IMR-90 (cell line): ENCODE data around the gene CHD6. TPM values are rescaled to one million over a fixed set of nuclear protein-coding genes. Genes with fewer than 3 reads are reported as not detected.

Source experiments
- ATAC-seq: fragments of 200-7000 bp; cut with Tn5 transposase; 2 replicates; pipeline ENCODE4 v1.9.1; 2020; ENCODE audit warnings: low read depth, mild to moderate bottlenecking, moderate library complexity
- BruUV-seq: library from RNA; stranded (reverse); fragments of 400-500 nt; replicated peaks from 2 replicates; lab custom pipeline; 2021; lab: Mats Ljungman, UMichigan
- CTCF ChIA-PET: fragments of 300-600 bp; formaldehyde crosslinking; extraction: SDS; loops from one replicate; lab custom pipeline; 2021; ENCODE audit warnings: antibody characterized with exemption; lab: Yijun Ruan, JAX
- POLR2A ChIA-PET: fragments of 300-600 bp; sonication (Branson Sonifier 250); formaldehyde crosslinking; loops from one replicate; lab custom pipeline; 2022; ENCODE audit warnings: antibody characterized with exemption; ENCODE audit not compliant: unreplicated experiment; lab: Charles Lee
- DNase-seq: peaks from one replicate; pipeline ENCODE4 v3.0.0; 2013
- H2AFZ ChIP-seq: replicated peaks from 2 replicates; pipeline ENCODE3; 2013; ENCODE audit warnings: low read length, mild to moderate bottlenecking; ENCODE audit not compliant: poor library complexity
- H2AK5ac ChIP-seq: 2 replicates; pipeline ENCODE4 v1.6.1; 2013; ENCODE audit warnings: low read depth, low read length, inconsistent platforms
- H2AK9ac ChIP-seq: replicated peaks from 2 replicates; pipeline ENCODE3; 2013; ENCODE audit warnings: mild to moderate bottlenecking, low read depth, low read length, moderate library complexity; ENCODE audit not compliant: poor library complexity
- H2BK120ac ChIP-seq: 2 replicates; pipeline ENCODE4 v1.6.1; 2013; ENCODE audit warnings: low read depth, low read length, inconsistent platforms
- H2BK15ac ChIP-seq: 3 replicates; pipeline ENCODE4 v1.6.1; 2013; ENCODE audit warnings: low read depth, low read length, inconsistent platforms
- H2BK20ac ChIP-seq: 2 replicates; pipeline ENCODE4 v1.6.1; 2013; ENCODE audit warnings: low read depth, mild to moderate bottlenecking, inconsistent platforms, low read length, moderate library complexity
- H2BK5ac ChIP-seq: 2 replicates; pipeline ENCODE4 v1.6.1; 2013; ENCODE audit warnings: mild to moderate bottlenecking, low read depth, low read length, inconsistent platforms; ENCODE audit not compliant: poor library complexity, severe bottlenecking
- H3K14ac ChIP-seq: replicated peaks from 2 replicates; pipeline ENCODE4 v1.6.1; 2013; ENCODE audit warnings: low read depth, low read length, inconsistent platforms
- H3K18ac ChIP-seq: 2 replicates; pipeline ENCODE4 v1.6.1; 2013; ENCODE audit warnings: low read depth, low read length, control low read depth
- H3K23ac ChIP-seq: 2 replicates; pipeline ENCODE4 v1.6.1; 2013; ENCODE audit warnings: low read depth, low read length, inconsistent platforms
- H3K27ac ChIP-seq: 2 replicates; pipeline ENCODE4 v1.5.1; 2013; ENCODE audit warnings: mild to moderate bottlenecking, control low read depth, low read length; ENCODE audit not compliant: insufficient read depth
- H3K27me3 ChIP-seq: 2 replicates; pipeline ENCODE4 v1.6.1; 2013; ENCODE audit warnings: low read length; ENCODE audit not compliant: control insufficient read depth, insufficient read depth
- H3K36me3 ChIP-seq: 2 replicates; pipeline ENCODE4 v1.6.1; 2013; ENCODE audit warnings: low read length, mixed read lengths; ENCODE audit not compliant: control insufficient read depth, insufficient read depth
- H3K4ac ChIP-seq: 2 replicates; pipeline ENCODE4 v1.6.1; 2013; ENCODE audit warnings: low read depth, low read length, inconsistent platforms
- H3K4me1 ChIP-seq: 2 replicates; pipeline ENCODE4 v1.6.1; 2013; ENCODE audit warnings: low read length, mixed read lengths; ENCODE audit not compliant: control insufficient read depth, insufficient read depth
- H3K4me2 ChIP-seq: 2 replicates; pipeline ENCODE4 v1.6.1; 2013; ENCODE audit warnings: low read depth, mild to moderate bottlenecking, control low read depth, low read length, moderate library complexity
- H3K4me3 ChIP-seq: 2 replicates; pipeline ENCODE4 v1.5.1; 2013; ENCODE audit warnings: low read depth, mild to moderate bottlenecking, control low read depth, low read length, moderate library complexity; ENCODE audit not compliant: insufficient read depth
- H3K56ac ChIP-seq: 2 replicates; pipeline ENCODE4 v1.6.1; 2013; ENCODE audit warnings: low read length, inconsistent platforms; ENCODE audit not compliant: insufficient read depth; ENCODE audit errors: extremely low read depth
- H3K79me1 ChIP-seq, 2 experiments: 2 replicates each; pipeline ENCODE4 v1.6.1; 2013; ENCODE audit warnings: low read length in 2 of 2, inconsistent platforms in 1 of 2, low read depth in 1 of 2
- H3K9ac ChIP-seq: 2 replicates; pipeline ENCODE4 v1.6.1; 2013; ENCODE audit warnings: low read depth, low read length, control low read depth
- H3K9me1 ChIP-seq: 2 replicates; pipeline ENCODE4 v1.6.1; 2013; ENCODE audit warnings: low read length, inconsistent platforms; ENCODE audit not compliant: insufficient read depth
- H3K9me3 ChIP-seq: 2 replicates; pipeline ENCODE4 v1.6.1; 2013; ENCODE audit warnings: low read length; ENCODE audit not compliant: control insufficient read depth, insufficient read depth
- H4K20me1 ChIP-seq: 2 replicates; pipeline ENCODE4 v1.6.1; 2013; ENCODE audit warnings: low read length, inconsistent platforms; ENCODE audit not compliant: insufficient read depth
- H4K5ac ChIP-seq: 2 replicates; pipeline ENCODE4 v1.6.1; 2013; ENCODE audit warnings: mild to moderate bottlenecking, low read depth, low read length, control low read depth
- H4K8ac ChIP-seq, 2 experiments: 2 replicates each; pipeline ENCODE4 v1.6.1; 2013; ENCODE audit warnings: low read depth in 2 of 2, low read length in 2 of 2, control low read depth in 1 of 2, inconsistent platforms in 1 of 2
- H4K91ac ChIP-seq: 2 replicates; pipeline ENCODE4 v1.6.1; 2013; ENCODE audit warnings: low read depth, low read length, inconsistent platforms; ENCODE audit not compliant: insufficient read depth
- BHLHE40 ChIP-seq: fragments of 150-350 bp; IDR thresholded peaks from 2 replicates; pipeline ENCODE4 v1.6.1; 2016; ENCODE audit warnings: mild to moderate bottlenecking, low read depth, low read length
- CEBPB ChIP-seq: IDR thresholded peaks from 2 replicates; pipeline ENCODE4 v1.6.1; 2012; ENCODE audit warnings: low read depth, low read length, improper control_type of control experiment
- FOS ChIP-seq: fragments of 150-350 bp; IDR thresholded peaks from 2 replicates; pipeline ENCODE4 v1.6.1; 2016; ENCODE audit warnings: low read depth, low read length
- MAFK ChIP-seq: IDR thresholded peaks from 2 replicates; pipeline ENCODE4 v1.6.1; 2012; ENCODE audit warnings: low read depth, low read length, improper control_type of control experiment
- MXI1 ChIP-seq: IDR thresholded peaks from 2 replicates; pipeline ENCODE4 v1.6.1; 2012; ENCODE audit warnings: low read depth, mild to moderate bottlenecking, low read length, moderate library complexity, borderline replicate concordance
- NFE2L2 ChIP-seq: fragments of 150-350 bp; IDR thresholded peaks from 2 replicates; pipeline ENCODE4 v1.6.1; 2016; ENCODE audit warnings: low read depth, mild to moderate bottlenecking, low read length
- RAD21 ChIP-seq: IDR thresholded peaks from 2 replicates; pipeline ENCODE4 v1.6.1; 2012; ENCODE audit warnings: low read length, improper control_type of control experiment
- RCOR1 ChIP-seq: IDR thresholded peaks from 2 replicates; pipeline ENCODE4 v1.6.1; 2012; ENCODE audit warnings: mild to moderate bottlenecking, low read length, improper control_type of control experiment; ENCODE audit not compliant: insufficient replicate concordance
- RFX5 ChIP-seq: IDR thresholded peaks from 2 replicates; pipeline ENCODE4 v1.8.0; 2012; ENCODE audit warnings: low read depth, mild to moderate bottlenecking, low read length, moderate library complexity
- SMC3 ChIP-seq: fragments of 150-350 bp; IDR thresholded peaks from 2 replicates; pipeline ENCODE4 v1.6.1; 2016; ENCODE audit warnings: low read depth, mild to moderate bottlenecking, antibody characterized with exemption, low read length, moderate library complexity
- WGBS, 2 experiments: methylation state at CpG; one replicate each; pipeline versions ENCODE4 v1.1.5 to v1.1.7; 2013; ENCODE audit warnings: missing lambda C conversion rate in 2 of 2; ENCODE audit not compliant: insufficient read length in 1 of 2; ENCODE audit errors: extremely low coverage in 2 of 2; 5-methylcytosine and 5-hydroxymethylcytosine counted together
- dilution Hi-C: fragments of 300-500 bp; cut with HindIII; formaldehyde crosslinking; loops from one replicate; pipeline ENCODE4 v1.14.3; 2018; ENCODE audit warnings: low sequenced_read_pairs; ENCODE audit not compliant: unreplicated experiment
- in situ Hi-C: fragments of 300-500 bp; cut with MboI; formaldehyde crosslinking; loops from 3 replicates; pipeline ENCODE4 v1.14.3; 2019; ENCODE audit warnings: low sequenced_read_pairs, inconsistent platforms, mixed read lengths
- intact Hi-C: fragments of 100-400 bp; cut with micrococcal nuclease; formaldehyde crosslinking; loops from 2 replicates; pipeline ENCODE4 v1.10.0; 2022
- polyA plus RNA-seq, 3 experiments: library from polyadenylated mRNA; depleted of rRNA; stranded (reverse); fragments of >200 nt; gene quantifications; 2 replicates each; pipeline ENCODE4 v1.2.3, GENCODE V29; 2012; ENCODE audit warnings: low replicate concordance in 1 of 3
- total RNA-seq: library from RNA; depleted of rRNA; stranded (reverse); fragments of >200 nt; gene quantifications from 2 replicates; pipeline ENCODE4 v1.2.3, GENCODE V29; 2012
- TF ChIP-seq, protein P1 (sequence below): fragments of 150-350 bp; IDR thresholded peaks from 2 replicates; pipeline ENCODE4 v1.6.1; 2017; ENCODE audit warnings: mild to moderate bottlenecking, antibody characterized with exemption, low read length, low read depth
- TF ChIP-seq, protein P2 (sequence below): fragments of 150-350 bp; IDR thresholded peaks from 2 replicates; pipeline ENCODE4 v1.6.1; 2016; ENCODE audit warnings: low read depth, mild to moderate bottlenecking, low read length, moderate library complexity, borderline replicate concordance
- TF ChIP-seq, protein P3 (sequence below): conservative IDR thresholded peaks from 2 replicates; pipeline ENCODE4 v1.5.1; 2012; ENCODE audit warnings: mild to moderate bottlenecking, low read depth, low read length, improper control_type of control experiment

Gene CHD6
- total and polyA plus RNA-seq, 2 of the 4 experiments (the other 2 are of a cell fraction), result 8.8 to 26.7 TPM

DNA sequence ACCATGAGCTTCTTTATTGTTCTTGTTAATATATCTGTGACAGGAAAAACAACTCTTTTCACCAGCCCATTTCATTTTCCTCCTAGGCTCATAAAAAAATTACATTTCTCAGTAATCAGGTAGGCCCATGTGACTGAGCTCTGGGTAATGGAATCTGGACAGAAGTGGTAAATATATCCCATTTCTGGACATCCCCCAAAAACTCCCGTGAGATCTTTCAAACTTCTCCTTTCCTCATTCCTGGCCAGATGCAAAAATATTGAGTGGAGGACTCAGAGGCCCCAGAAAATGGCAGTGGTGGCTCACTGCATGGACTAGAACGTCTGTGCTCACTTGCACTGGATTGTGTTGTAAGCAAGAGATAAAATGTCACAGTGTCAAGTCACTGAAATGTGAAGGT lies 3.8 kb upstream of the CHD6 start:
- in situ Hi-C loops, result loop anchor here (25.0 kb wide), 2 partner anchors 460 to 660 kb away; no protein-coding TSS in a partner anchor
- H3K9ac ChIP-seq, result no peak overlapping the region
- BruUV-seq, result no TSS peak

More for the DNA sequence above, 3.8 kb upstream of the CHD6 start:
- H2BK20ac ChIP-seq, result no peak overlapping the region
- H3K27me3 ChIP-seq, result peaks cover 12% of the 10 kb centered on the region
- ChIA-PET CTCF (interaction anchor here (0.7 kb wide), 1 partner anchor 8 kb away, joined by 3 read pairs; no protein-coding TSS in a partner anchor), POLR2A (no interaction called here)
- dilution Hi-C loops (no loop called here), intact Hi-C loops (no loop called here)
- TF ChIP-seq, protein P1, sequence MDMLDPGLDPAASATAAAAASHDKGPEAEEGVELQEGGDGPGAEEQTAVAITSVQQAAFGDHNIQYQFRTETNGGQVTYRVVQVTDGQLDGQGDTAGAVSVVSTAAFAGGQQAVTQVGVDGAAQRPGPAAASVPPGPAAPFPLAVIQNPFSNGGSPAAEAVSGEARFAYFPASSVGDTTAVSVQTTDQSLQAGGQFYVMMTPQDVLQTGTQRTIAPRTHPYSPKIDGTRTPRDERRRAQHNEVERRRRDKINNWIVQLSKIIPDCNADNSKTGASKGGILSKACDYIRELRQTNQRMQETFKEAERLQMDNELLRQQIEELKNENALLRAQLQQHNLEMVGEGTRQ, result no peak
- TF ChIP-seq NFE2L2 (no peak), RCOR1 (no peak), MAFK (no peak), CEBPB (no peak), SMC3 (no peak), MXI1 (no peak), FOS (no peak), BHLHE40 (no peak), RAD21 (no peak), RFX5 (no peak)
- TF ChIP-seq, protein P2, sequence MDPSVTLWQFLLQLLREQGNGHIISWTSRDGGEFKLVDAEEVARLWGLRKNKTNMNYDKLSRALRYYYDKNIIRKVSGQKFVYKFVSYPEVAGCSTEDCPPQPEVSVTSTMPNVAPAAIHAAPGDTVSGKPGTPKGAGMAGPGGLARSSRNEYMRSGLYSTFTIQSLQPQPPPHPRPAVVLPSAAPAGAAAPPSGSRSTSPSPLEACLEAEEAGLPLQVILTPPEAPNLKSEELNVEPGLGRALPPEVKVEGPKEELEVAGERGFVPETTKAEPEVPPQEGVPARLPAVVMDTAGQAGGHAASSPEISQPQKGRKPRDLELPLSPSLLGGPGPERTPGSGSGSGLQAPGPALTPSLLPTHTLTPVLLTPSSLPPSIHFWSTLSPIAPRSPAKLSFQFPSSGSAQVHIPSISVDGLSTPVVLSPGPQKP, result no peak
- TF ChIP-seq, protein P3, sequence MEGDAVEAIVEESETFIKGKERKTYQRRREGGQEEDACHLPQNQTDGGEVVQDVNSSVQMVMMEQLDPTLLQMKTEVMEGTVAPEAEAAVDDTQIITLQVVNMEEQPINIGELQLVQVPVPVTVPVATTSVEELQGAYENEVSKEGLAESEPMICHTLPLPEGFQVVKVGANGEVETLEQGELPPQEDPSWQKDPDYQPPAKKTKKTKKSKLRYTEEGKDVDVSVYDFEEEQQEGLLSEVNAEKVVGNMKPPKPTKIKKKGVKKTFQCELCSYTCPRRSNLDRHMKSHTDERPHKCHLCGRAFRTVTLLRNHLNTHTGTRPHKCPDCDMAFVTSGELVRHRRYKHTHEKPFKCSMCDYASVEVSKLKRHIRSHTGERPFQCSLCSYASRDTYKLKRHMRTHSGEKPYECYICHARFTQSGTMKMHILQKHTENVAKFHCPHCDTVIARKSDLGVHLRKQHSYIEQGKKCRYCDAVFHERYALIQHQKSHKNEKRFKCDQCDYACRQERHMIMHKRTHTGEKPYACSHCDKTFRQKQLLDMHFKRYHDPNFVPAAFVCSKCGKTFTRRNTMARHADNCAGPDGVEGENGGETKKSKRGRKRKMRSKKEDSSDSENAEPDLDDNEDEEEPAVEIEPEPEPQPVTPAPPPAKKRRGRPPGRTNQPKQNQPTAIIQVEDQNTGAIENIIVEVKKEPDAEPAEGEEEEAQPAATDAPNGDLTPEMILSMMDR, result no peak
- H4K20me1 ChIP-seq, result peaks cover 5% of the 10 kb centered on the region; the same call in 1 of the 2 replicates
- H3K4me2 ChIP-seq, result no peak overlapping the region
- no peaks in the 10 kb centered on the region for H3K9me3 ChIP-seq
- no peak overlapping the region for H3K4ac ChIP-seq
- ATAC-seq (no peak), DNase-seq (no peak)
- peaks cover 0 to 6% of the 10 kb centered on the region in 2 experiments; a peak in 2 of 4 replicates for H3K79me1 ChIP-seq
- H3K36me3 ChIP-seq, result no peaks in the 10 kb centered on the region
- no peak overlapping the region for H2AK9ac ChIP-seq
- H3K9me1 ChIP-seq, result no peaks in the 10 kb centered on the region
- no peak overlapping the region for H3K18ac ChIP-seq
- H3K4me3 ChIP-seq, result no peak overlapping the region
- no peak overlapping the region for H2BK15ac ChIP-seq
- H3K14ac ChIP-seq, result no peak overlapping the region
- no peak overlapping the region for H4K8ac ChIP-seq
- no peak overlapping the region for H4K91ac ChIP-seq
- H4K5ac ChIP-seq, result no peak overlapping the region
- 50% methylated on average over 1 of the region's 2 CpGs; no CpG with 5 or more reads in 1 of the 2 experiments for WGBS, 2 experiments
- H2BK120ac ChIP-seq, result no peak overlapping the region
- peaks cover under 1% of the 10 kb centered on the region; the same call in 1 of the 2 replicates for H3K4me1 ChIP-seq
- no peak overlapping the region for H3K56ac ChIP-seq
- no peak overlapping the region for H2AK5ac ChIP-seq
- H2AFZ ChIP-seq, result no peak overlapping the region
- H3K27ac ChIP-seq, result no peak overlapping the region
- H3K23ac ChIP-seq, result no peak overlapping the region
- no peak overlapping the region for H2BK5ac ChIP-seq
